Neural cell (in vitro differentiated cells): Measurements from ENCODE around the gene SETD5. TPM values are rescaled to one million over a fixed set of nuclear protein-coding genes. Genes with fewer than 3 reads are reported as not detected.

Experiments used
- H2AFZ ChIP-seq: fragments of 200-600, 300-800 bp; sonication (generic), shearing (Covaris generic); 2 replicates; pipeline ENCODE4 v1.6.0; 2014; ENCODE audit warnings: low read depth, mild to moderate bottlenecking, antibody characterized with exemption, low read length, moderate library complexity
- H3F3A ChIP-seq: fragments of 200-600 bp; shearing (Covaris generic); 2 replicates; pipeline ENCODE4 v1.6.1; 2016; ENCODE audit warnings: mild to moderate bottlenecking, moderate library complexity, mixed read lengths, antibody characterized with exemption, low read length; ENCODE audit not compliant: insufficient read depth, poor library complexity, severe bottlenecking
- H3K27ac ChIP-seq: fragments of 200-600, 300-800 bp; sonication (generic), shearing (Covaris generic); 2 replicates; pipeline ENCODE4 v1.5.1; 2014; ENCODE audit warnings: mild to moderate bottlenecking, low read length, moderate library complexity
- H3K27me3 ChIP-seq: fragments of 300-800, 200-600 bp; sonication (generic), shearing (Covaris generic); 2 replicates; pipeline ENCODE4 v1.6.0; 2014; ENCODE audit warnings: mild to moderate bottlenecking, low read depth, low read length, moderate library complexity; ENCODE audit not compliant: insufficient read depth
- H3K36me3 ChIP-seq: fragments of 300-800, 200-600 bp; sonication (generic), shearing (Covaris generic); 2 replicates; pipeline ENCODE4 v1.5.1; 2014; ENCODE audit warnings: mild to moderate bottlenecking, antibody characterized with exemption, low read length, moderate library complexity; ENCODE audit not compliant: insufficient read depth
- H3K4me2 ChIP-seq: fragments of 300-800, 200-600 bp; sonication (generic), shearing (Covaris generic); 2 replicates; pipeline ENCODE4 v1.6.0; 2014; ENCODE audit warnings: mild to moderate bottlenecking, low read length
- H3K4me3 ChIP-seq: fragments of 300-800, 200-600 bp; sonication (generic), shearing (Covaris generic); 2 replicates; pipeline ENCODE4 v1.5.1; 2014; ENCODE audit warnings: mild to moderate bottlenecking, low read length, moderate library complexity
- H3K79me2 ChIP-seq: fragments of 200-600 bp; shearing (Covaris generic); replicated peaks from 2 replicates; pipeline ENCODE4 v1.6.0; 2014; ENCODE audit warnings: mild to moderate bottlenecking, low read length, moderate library complexity; ENCODE audit not compliant: insufficient read depth
- H3K9ac ChIP-seq: fragments of 300-800, 200-600 bp; sonication (generic), shearing (Covaris generic); 2 replicates; pipeline ENCODE4 v1.6.1; 2016; ENCODE audit warnings: mild to moderate bottlenecking, low read length, mixed read lengths
- H3K9me2 ChIP-seq: fragments of 200-600 bp; shearing (Covaris generic); 2 replicates; pipeline ENCODE4 v1.6.1; 2016; ENCODE audit warnings: mild to moderate bottlenecking, low read length, mixed read lengths; ENCODE audit not compliant: insufficient read depth
- H3K9me3 ChIP-seq: fragments of 200-600, 300-800 bp; sonication (generic), shearing (Covaris generic); 2 replicates; pipeline ENCODE4 v1.6.1; 2016; ENCODE audit warnings: mild to moderate bottlenecking, mixed run types, low read length, moderate library complexity, mixed read lengths
- H4K20me1 ChIP-seq: fragments of 200-600 bp; shearing (Covaris generic); 2 replicates; pipeline ENCODE4 v1.6.1; 2016; ENCODE audit warnings: mild to moderate bottlenecking, mixed run types; ENCODE audit not compliant: insufficient read depth
- EP300 ChIP-seq: fragments of 450-650 bp; conservative IDR thresholded peaks from 2 replicates; pipeline ENCODE4 v1.6.1; 2014; ENCODE audit warnings: antibody characterized with exemption, mild to moderate bottlenecking, moderate library complexity; ENCODE audit not compliant: poor library complexity, severe bottlenecking
- EZH2 ChIP-seq: fragments of 200-600, 300-800 bp; shearing (Covaris generic), sonication (generic); IDR thresholded peaks from 2 replicates; pipeline ENCODE4 v1.6.1; 2014; ENCODE audit warnings: antibody characterized with exemption, low read length, borderline replicate concordance, mild to moderate bottlenecking; ENCODE audit not compliant: insufficient read depth, poor library complexity, severe bottlenecking
- MXI1 ChIP-seq: fragments of 450-650 bp; conservative IDR thresholded peaks from 2 replicates; pipeline ENCODE4 v1.6.1; 2014; ENCODE audit warnings: antibody characterized with exemption, mild to moderate bottlenecking; ENCODE audit not compliant: poor library complexity, severe bottlenecking
- POLR2AphosphoS5 ChIP-seq: IDR thresholded peaks from 2 replicates; pipeline ENCODE4 v1.6.1; 2012
- RAD21 ChIP-seq: fragments of 450-650 bp; conservative IDR thresholded peaks from 2 replicates; pipeline ENCODE4 v1.6.1; 2014; ENCODE audit warnings: antibody characterized with exemption, mild to moderate bottlenecking, moderate library complexity
- REST ChIP-seq: IDR thresholded peaks from 2 replicates; pipeline ENCODE4 v1.6.1; 2012; ENCODE audit warnings: borderline replicate concordance
- SMC3 ChIP-seq: fragments of 450-650 bp; conservative IDR thresholded peaks from 2 replicates; pipeline ENCODE4 v1.6.1; 2014; ENCODE audit warnings: antibody characterized with exemption, mild to moderate bottlenecking, moderate library complexity; ENCODE audit not compliant: poor library complexity
- TAF1 ChIP-seq: IDR thresholded peaks from 2 replicates; pipeline ENCODE4 v1.6.1; 2012; ENCODE audit warnings: low read depth
- polyA plus RNA-seq: library from polyadenylated mRNA; depleted of rRNA; stranded (reverse); fragments of >200 nt; gene quantifications from 2 replicates; pipeline ENCODE4 v1.2.3, GENCODE V29; 2014
- TF ChIP-seq, protein P1 (sequence below): fragments of 450-650 bp; IDR thresholded peaks from 2 replicates; pipeline ENCODE4 v1.5.1; 2014; ENCODE audit warnings: antibody characterized with exemption, mild to moderate bottlenecking, moderate library complexity; ENCODE audit not compliant: poor library complexity, severe bottlenecking

SETD5 gene
- polyA plus RNA-seq, 1 donor from 2014 or later: 38.0 TPM

GRCh38 chr3:9384141-9384828 is 13.1 kb upstream of the SETD5 start:
- Histone ChIP-seq H2AFZ (no peak overlapping the region), H3K9me3 (no peaks in the 10 kb centered on the region), H3K4me3 (no peak overlapping the region), H4K20me1 (no peaks in the 10 kb centered on the region), H3F3A (no peaks in the 10 kb centered on the region), H3K9me2 (no peaks in the 10 kb centered on the region), H3K79me2 (peaks cover 10% of the 10 kb centered on the region), H3K9ac (no peak overlapping the region), H3K36me3 (peaks cover 13% of the 10 kb centered on the region), H3K27ac (no peak overlapping the region), H3K4me2 (no peak overlapping the region), H3K27me3 (no peaks in the 10 kb centered on the region)
- no peak for TF ChIP-seq REST

GRCh38 chr3:9385187-9386077 is 12.0 kb upstream of the SETD5 start:
- no peak overlapping the region for H3K27ac ChIP-seq
- no peak overlapping the region for H3K9ac ChIP-seq

DNA sequence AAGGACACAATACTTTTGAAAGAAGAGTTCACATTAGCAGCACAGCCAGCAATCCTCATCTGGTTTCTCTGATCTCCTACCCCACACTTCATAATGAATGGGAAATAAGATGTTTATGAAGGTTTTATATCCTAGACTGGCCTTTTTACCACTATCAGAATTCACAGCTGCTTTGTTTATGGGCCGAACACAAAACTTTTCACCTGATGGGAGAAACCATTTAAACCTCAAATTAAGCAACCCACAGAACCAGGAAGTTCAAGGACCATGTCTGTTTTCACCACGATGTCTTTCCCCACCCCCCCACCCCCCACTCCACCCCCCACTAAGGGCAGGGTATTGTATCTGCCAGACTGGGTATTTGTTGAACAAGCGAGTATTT is 11.3 kb upstream of the SETD5 start:
- Histone ChIP-seq H3K79me2 (peaks cover 26% of the 10 kb centered on the region), H3K36me3 (peaks cover 23% of the 10 kb centered on the region), H3K27me3 (no peaks in the 10 kb centered on the region), H3K9ac (no peak overlapping the region), H4K20me1 (peaks cover 4% of the 10 kb centered on the region), H3F3A (no peaks in the 10 kb centered on the region), H2AFZ (no peak overlapping the region), H3K9me3 (no peaks in the 10 kb centered on the region), H3K4me3 (no peak overlapping the region), H3K27ac (no peak overlapping the region), H3K9me2 (no peaks in the 10 kb centered on the region), H3K4me2 (no peak overlapping the region)
- TF ChIP-seq POLR2AphosphoS5 (no peak), REST (no peak), MXI1 (no peak), EZH2 (no peak), EP300 (no peak), SMC3 (no peak), TAF1 (no peak), RAD21 (no peak)
- TF ChIP-seq, protein P1, sequence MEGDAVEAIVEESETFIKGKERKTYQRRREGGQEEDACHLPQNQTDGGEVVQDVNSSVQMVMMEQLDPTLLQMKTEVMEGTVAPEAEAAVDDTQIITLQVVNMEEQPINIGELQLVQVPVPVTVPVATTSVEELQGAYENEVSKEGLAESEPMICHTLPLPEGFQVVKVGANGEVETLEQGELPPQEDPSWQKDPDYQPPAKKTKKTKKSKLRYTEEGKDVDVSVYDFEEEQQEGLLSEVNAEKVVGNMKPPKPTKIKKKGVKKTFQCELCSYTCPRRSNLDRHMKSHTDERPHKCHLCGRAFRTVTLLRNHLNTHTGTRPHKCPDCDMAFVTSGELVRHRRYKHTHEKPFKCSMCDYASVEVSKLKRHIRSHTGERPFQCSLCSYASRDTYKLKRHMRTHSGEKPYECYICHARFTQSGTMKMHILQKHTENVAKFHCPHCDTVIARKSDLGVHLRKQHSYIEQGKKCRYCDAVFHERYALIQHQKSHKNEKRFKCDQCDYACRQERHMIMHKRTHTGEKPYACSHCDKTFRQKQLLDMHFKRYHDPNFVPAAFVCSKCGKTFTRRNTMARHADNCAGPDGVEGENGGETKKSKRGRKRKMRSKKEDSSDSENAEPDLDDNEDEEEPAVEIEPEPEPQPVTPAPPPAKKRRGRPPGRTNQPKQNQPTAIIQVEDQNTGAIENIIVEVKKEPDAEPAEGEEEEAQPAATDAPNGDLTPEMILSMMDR: no peak

More at GRCh38 chr3:9385187-9386077, 12.0 kb upstream of the SETD5 start:
- Histone ChIP-seq H4K20me1 (peaks cover under 1% of the 10 kb centered on the region), H3K4me2 (no peak overlapping the region), H3F3A (no peaks in the 10 kb centered on the region), H3K9me2 (no peaks in the 10 kb centered on the region), H2AFZ (no peak overlapping the region), H3K79me2 (peaks cover 20% of the 10 kb centered on the region), H3K27me3 (no peaks in the 10 kb centered on the region), H3K4me3 (no peak overlapping the region), H3K9me3 (no peaks in the 10 kb centered on the region), H3K36me3 (peaks cover 18% of the 10 kb centered on the region)
- TF ChIP-seq POLR2AphosphoS5 (no peak), SMC3 (no peak)
